Ishikawa (cell line): ENCODE data around the gene YWHAQ.

Experiments used
- CEBPB ChIP-seq: IDR thresholded peaks from 2 replicates; pipeline ENCODE4 v1.6.1; 2012
- CREB1 ChIP-seq: IDR thresholded peaks from 2 replicates; pipeline ENCODE4 v1.6.1; 2012; ENCODE audit warnings: low read depth
- EGR1 ChIP-seq: IDR thresholded peaks from 2 replicates; pipeline ENCODE4 v1.6.1; 2012
- EP300 ChIP-seq: IDR thresholded peaks from 2 replicates; pipeline ENCODE4 v1.6.1; 2012; ENCODE audit warnings: borderline replicate concordance
- FOXM1 ChIP-seq: IDR thresholded peaks from 2 replicates; pipeline ENCODE4 v1.6.1; 2012; ENCODE audit warnings: low read depth, borderline replicate concordance
- NFIC ChIP-seq: IDR thresholded peaks from 2 replicates; pipeline ENCODE4 v1.6.1; 2012
- RAD21 ChIP-seq: IDR thresholded peaks from 2 replicates; pipeline ENCODE4 v1.6.1; 2012; ENCODE audit warnings: low read depth
- TAF1 ChIP-seq: IDR thresholded peaks from 2 replicates; pipeline ENCODE4 v1.6.1; 2012; ENCODE audit warnings: low read depth, mild to moderate bottlenecking
- TCF12 ChIP-seq: IDR thresholded peaks from 2 replicates; pipeline ENCODE4 v1.6.1; 2012; ENCODE audit warnings: low read depth
- TEAD4 ChIP-seq: IDR thresholded peaks from 2 replicates; pipeline ENCODE4 v1.6.1; 2012
- YY1 ChIP-seq: IDR thresholded peaks from 2 replicates; pipeline ENCODE4 v1.6.1; 2012; ENCODE audit warnings: low read depth
- ZBTB7A ChIP-seq: IDR thresholded peaks from 2 replicates; pipeline ENCODE4 v1.6.1; 2012; ENCODE audit warnings: low read depth
- TF ChIP-seq, protein P1 (sequence below): IDR thresholded peaks from 2 replicates; pipeline ENCODE4 v1.6.1; 2012; ENCODE audit warnings: low read depth, mild to moderate bottlenecking
- TF ChIP-seq, protein P2 (sequence below): IDR thresholded peaks from 2 replicates; pipeline ENCODE4 v1.6.1; 2012
- TF ChIP-seq, protein P3 (sequence below): IDR thresholded peaks from 2 replicates; pipeline ENCODE4 v1.6.1; 2012

YWHAQ gene

DNA sequence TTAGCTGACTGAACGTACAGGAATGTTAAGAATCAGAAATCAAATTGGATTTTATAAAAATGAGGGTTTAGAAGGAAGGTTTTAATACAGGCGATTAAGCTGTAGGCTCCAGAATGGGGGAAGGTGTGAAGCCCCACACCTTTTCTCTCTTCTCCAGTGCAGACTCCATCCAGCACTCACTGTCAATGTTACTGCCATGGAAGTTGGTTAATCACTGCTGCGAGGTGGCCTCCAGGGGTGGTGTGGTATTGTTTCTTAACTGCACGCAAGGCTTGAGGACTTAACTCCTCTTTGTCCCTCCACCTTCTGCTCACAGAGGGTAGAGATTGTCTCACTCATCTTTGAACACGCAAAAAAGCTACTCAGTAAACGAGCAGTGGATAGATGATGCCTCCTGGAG, 26.9 kb upstream of the YWHAQ start:
- no peak for TF ChIP-seq RAD21
- no peak for TF ChIP-seq YY1
- no peak for TF ChIP-seq NFIC
- TF ChIP-seq, protein P1, sequence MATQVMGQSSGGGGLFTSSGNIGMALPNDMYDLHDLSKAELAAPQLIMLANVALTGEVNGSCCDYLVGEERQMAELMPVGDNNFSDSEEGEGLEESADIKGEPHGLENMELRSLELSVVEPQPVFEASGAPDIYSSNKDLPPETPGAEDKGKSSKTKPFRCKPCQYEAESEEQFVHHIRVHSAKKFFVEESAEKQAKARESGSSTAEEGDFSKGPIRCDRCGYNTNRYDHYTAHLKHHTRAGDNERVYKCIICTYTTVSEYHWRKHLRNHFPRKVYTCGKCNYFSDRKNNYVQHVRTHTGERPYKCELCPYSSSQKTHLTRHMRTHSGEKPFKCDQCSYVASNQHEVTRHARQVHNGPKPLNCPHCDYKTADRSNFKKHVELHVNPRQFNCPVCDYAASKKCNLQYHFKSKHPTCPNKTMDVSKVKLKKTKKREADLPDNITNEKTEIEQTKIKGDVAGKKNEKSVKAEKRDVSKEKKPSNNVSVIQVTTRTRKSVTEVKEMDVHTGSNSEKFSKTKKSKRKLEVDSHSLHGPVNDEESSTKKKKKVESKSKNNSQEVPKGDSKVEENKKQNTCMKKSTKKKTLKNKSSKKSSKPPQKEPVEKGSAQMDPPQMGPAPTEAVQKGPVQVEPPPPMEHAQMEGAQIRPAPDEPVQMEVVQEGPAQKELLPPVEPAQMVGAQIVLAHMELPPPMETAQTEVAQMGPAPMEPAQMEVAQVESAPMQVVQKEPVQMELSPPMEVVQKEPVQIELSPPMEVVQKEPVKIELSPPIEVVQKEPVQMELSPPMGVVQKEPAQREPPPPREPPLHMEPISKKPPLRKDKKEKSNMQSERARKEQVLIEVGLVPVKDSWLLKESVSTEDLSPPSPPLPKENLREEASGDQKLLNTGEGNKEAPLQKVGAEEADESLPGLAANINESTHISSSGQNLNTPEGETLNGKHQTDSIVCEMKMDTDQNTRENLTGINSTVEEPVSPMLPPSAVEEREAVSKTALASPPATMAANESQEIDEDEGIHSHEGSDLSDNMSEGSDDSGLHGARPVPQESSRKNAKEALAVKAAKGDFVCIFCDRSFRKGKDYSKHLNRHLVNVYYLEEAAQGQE, result no peak
- TF ChIP-seq CREB1, result no peak
- TF ChIP-seq, protein P2, sequence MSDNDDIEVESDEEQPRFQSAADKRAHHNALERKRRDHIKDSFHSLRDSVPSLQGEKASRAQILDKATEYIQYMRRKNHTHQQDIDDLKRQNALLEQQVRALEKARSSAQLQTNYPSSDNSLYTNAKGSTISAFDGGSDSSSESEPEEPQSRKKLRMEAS, result no peak
- no peak for TF ChIP-seq TEAD4
- TF ChIP-seq EP300, result no peak
- TF ChIP-seq CEBPB, result no peak
- TF ChIP-seq EGR1, result no peak
- TF ChIP-seq TAF1, result no peak
- no peak for TF ChIP-seq TCF12
- TF ChIP-seq ZBTB7A, result no peak
- TF ChIP-seq, protein P3, sequence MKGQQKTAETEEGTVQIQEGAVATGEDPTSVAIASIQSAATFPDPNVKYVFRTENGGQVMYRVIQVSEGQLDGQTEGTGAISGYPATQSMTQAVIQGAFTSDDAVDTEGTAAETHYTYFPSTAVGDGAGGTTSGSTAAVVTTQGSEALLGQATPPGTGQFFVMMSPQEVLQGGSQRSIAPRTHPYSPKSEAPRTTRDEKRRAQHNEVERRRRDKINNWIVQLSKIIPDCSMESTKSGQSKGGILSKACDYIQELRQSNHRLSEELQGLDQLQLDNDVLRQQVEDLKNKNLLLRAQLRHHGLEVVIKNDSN, result no peak
- TF ChIP-seq FOXM1, result no peak

DNA sequence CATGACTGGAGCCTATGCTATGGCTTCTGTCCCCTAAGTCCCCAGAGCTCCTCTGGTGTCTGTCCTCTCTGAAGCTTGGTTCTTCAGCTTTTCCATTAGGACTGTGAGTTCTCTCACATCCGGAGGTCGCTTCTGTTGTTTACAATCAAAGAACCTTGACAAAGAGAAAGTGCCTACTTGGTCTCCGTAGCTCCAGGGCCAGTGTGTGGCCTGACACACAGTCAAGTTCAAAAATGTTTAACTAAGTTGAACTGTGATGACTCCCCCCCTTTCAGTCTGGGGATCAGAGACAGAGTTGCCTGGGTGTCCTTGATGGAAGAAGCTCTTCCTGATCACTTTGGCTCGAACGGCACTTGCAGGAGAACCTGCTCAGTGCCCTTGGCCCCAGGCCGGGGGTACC, 26.3 kb upstream of the YWHAQ start:
- TF ChIP-seq, protein P2, result no peak
- TF ChIP-seq, protein P1, result no peak
- TF ChIP-seq FOXM1 (no peak), EGR1 (no peak), TEAD4 (no peak), YY1 (no peak), CEBPB (no peak)

DNA sequence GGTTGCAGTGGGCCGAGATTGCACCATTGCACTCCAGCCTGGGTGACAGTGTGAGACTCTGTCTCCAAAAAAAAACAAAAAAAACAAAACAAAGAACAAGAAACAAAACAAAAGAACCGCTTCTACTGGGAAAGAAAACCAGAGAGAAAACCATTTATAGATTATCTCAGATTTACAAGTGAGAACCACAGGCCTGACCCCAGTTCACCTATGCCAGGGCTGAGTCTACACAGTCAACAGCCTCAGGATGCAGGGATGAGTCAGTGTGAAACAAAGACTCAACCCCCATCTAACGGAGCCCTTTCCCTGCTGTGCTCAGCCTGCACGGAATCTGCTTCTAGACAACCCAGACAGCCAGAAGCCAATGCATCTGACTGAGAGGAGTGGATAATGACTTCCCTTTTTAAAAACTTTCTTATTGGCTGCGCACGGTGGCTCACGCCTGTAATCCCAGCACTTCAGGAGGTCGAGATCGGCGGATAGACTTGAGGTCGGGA, 25.5 kb upstream of the YWHAQ start:
- TF ChIP-seq CEBPB (no peak), TAF1 (no peak), NFIC (no peak), CREB1 (no peak), EGR1 (no peak), YY1 (no peak), RAD21 (no peak), TCF12 (no peak), FOXM1 (no peak), TEAD4 (no peak), EP300 (no peak), ZBTB7A (no peak)
- TF ChIP-seq, protein P2, result no peak
- TF ChIP-seq, protein P3, result no peak
- TF ChIP-seq, protein P1, result no peak

DNA sequence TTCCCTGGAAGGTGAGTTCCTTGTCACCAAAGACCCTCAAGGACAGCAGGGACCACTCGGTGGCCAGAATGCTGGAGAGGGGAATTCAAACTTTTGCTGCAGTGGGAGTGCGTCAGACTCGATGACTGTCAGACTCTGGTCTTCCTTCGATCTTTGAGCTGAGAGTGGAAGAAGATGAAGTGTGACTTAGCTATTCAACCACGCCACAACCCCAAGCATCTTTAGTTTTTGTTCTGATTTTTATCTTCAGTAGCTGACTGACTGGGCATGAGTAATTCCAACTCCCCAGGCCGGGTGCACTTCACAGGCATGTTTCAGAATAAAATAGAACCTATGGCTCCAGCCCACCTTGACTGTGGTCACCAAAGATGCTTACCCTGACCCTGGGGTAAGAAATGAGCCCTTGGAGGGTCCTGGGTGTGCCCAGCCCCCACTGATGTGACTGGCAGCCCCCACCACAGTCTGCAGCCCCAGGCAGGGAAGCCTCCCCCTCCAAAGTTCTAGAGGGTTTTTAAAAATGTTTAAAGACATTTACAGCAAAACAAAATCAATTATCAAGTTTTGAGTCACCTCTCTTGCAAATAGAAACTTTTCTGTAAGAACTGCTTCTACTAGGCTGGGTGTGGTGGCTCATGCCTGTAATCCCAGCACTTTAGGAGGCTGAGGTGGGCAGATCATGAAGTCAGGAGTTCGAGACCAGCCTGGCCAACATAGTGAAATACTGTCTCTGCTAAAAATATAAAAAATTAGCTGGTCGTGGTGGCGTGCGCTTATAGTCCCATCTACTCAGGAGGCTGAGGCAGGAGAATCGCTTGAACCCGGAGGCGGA, 24.9 kb upstream of the YWHAQ start:
- TF ChIP-seq CEBPB (no peak), EGR1 (no peak), RAD21 (no peak), NFIC (no peak), CREB1 (no peak), TAF1 (no peak), EP300 (no peak), FOXM1 (no peak), TCF12 (no peak), TEAD4 (no peak), ZBTB7A (no peak), YY1 (no peak)
- TF ChIP-seq, protein P3, result no peak
- TF ChIP-seq, protein P1, result no peak
- TF ChIP-seq, protein P2, result no peak
